Measurements from ENCODE around the gene RAB12.

RAB12 gene

GRCh38 chr18:8685141-8685913 lies 76.1 kb downstream of the RAB12 start:
- DNase-seq (ENCODE audit: extremely low read depth, low read depth) = no peak
- TF ChIP-seq CTCF (IDR thresholded peaks at IDR 0.05; ENCODE audit: low read depth, low read length, missing control alignments) = no peak
- no peak overlapping the region for H3K4me3 ChIP-seq (replicated peaks; ENCODE audit: low read depth, low read length)

GRCh38 chr18:8685914-8686216 lies 76.6 kb downstream of the RAB12 start:
- TF ChIP-seq CTCF (IDR thresholded peaks at IDR 0.05; ENCODE audit: low read depth, low read length, missing control alignments) = no peak
- H3K4me3 ChIP-seq (replicated peaks; ENCODE audit: low read depth, low read length) = no peak overlapping the region
- no peak for DNase-seq (ENCODE audit: extremely low read depth, low read depth)

GRCh38 chr18:8686611-8687010 lies 77.4 kb downstream of the RAB12 start:
- no peak overlapping the region for H3K4me3 ChIP-seq (replicated peaks; ENCODE audit: low read depth, low read length)
- TF ChIP-seq CTCF (IDR thresholded peaks at IDR 0.05; ENCODE audit: low read depth, low read length, missing control alignments) = no peak
- DNase-seq (ENCODE audit: extremely low read depth, low read depth) = no peak

GRCh38 chr18:8688216-8688800 lies 79.1 kb downstream of the RAB12 start:
- no peak for DNase-seq (ENCODE audit: extremely low read depth, low read depth)
- H3K4me3 ChIP-seq (replicated peaks; ENCODE audit: low read depth, low read length) = no peak overlapping the region
- no peak for TF ChIP-seq CTCF (IDR thresholded peaks at IDR 0.05; ENCODE audit: low read depth, low read length, missing control alignments)

GRCh38 chr18:8688816-8689215 lies 79.6 kb downstream of the RAB12 start:
- no peak for TF ChIP-seq CTCF (IDR thresholded peaks at IDR 0.05; ENCODE audit: low read depth, low read length, missing control alignments)
- no peak for DNase-seq (ENCODE audit: extremely low read depth, low read depth)
- H3K4me3 ChIP-seq (replicated peaks; ENCODE audit: low read depth, low read length) = no peak overlapping the region

Data from HFF-Myc (cell line).